Activated naive CD4-positive, alpha-beta T cell treated with anti-CD3 and anti-CD28 coated beads, Interleukin-2, amount 50 U/mL, for 72 hours (primary cell): ENCODE data around the gene KRT86. TPM values are rescaled to one million over a fixed set of nuclear protein-coding genes. Genes with fewer than 3 reads are reported as not detected.

ENCODE experiments used
- total RNA-seq, 2 donors: library from RNA; stranded (reverse); gene quantifications; one replicate each; pipeline ENCODE4 v1.2.3, GENCODE V29; 2022

Gene KRT86
- total RNA-seq, 2 donors from 2014 or later, result 0.37 TPM; not detected in 1

Other genes with a start within 250 kb of the KRT86 start
- gene NR4A1, start 223.2 kb upstream of the KRT86 start, total RNA-seq, result 10 to 100 TPM; 29.8 to 76.0 TPM
- gene ATG101, start 204.7 kb upstream of the KRT86 start, total RNA-seq, result 10 to 100 TPM; 28.5 to 46.8 TPM
- gene SMIM41, start 194.9 kb upstream of the KRT86 start, total RNA-seq, result not detected
- not detected for gene KRT80, start 82.6 kb upstream of the KRT86 start, total RNA-seq
- 1 to 10 TPM in 1 of 2 donors, under 1 TPM in 1; 0.36 to 8.0 TPM for gene KRT7, start 41.4 kb upstream of the KRT86 start, total RNA-seq
- not detected for gene KRT81, start 16.9 kb downstream of the KRT86 start, total RNA-seq
- not detected for gene KRT83, start 46.8 kb downstream of the KRT86 start, total RNA-seq
- not detected for gene KRT85, start 92.8 kb downstream of the KRT86 start, total RNA-seq
- gene KRT84, start 111.0 kb downstream of the KRT86 start, total RNA-seq, result not detected
- not detected for gene KRT82, start 131.7 kb downstream of the KRT86 start, total RNA-seq
- not detected for gene KRT75, start 159.7 kb downstream of the KRT86 start, total RNA-seq
- gene KRT6B, start 177.5 kb downstream of the KRT86 start, total RNA-seq, result not detected
- gene KRT6C, start 199.2 kb downstream of the KRT86 start, total RNA-seq, result not detected
- not detected for gene KRT6A, start 218.6 kb downstream of the KRT86 start, total RNA-seq
- gene KRT5, start 245.7 kb downstream of the KRT86 start, total RNA-seq, result not detected